22Rv1 (cell line): ENCODE measurements around the gene ZNF385D.

ENCODE experiments used
- CTCF ChIP-seq: fragments of 450-650 bp; IDR thresholded peaks from 2 replicates; pipeline ENCODE4 v1.5.1; 2017; ENCODE audit warnings: mild to moderate bottlenecking
- ZFX ChIP-seq: fragments of 450-650 bp; IDR thresholded peaks from 2 replicates; pipeline ENCODE4 v1.6.1; 2017; ENCODE audit warnings: antibody characterized with exemption, borderline replicate concordance

DNA sequence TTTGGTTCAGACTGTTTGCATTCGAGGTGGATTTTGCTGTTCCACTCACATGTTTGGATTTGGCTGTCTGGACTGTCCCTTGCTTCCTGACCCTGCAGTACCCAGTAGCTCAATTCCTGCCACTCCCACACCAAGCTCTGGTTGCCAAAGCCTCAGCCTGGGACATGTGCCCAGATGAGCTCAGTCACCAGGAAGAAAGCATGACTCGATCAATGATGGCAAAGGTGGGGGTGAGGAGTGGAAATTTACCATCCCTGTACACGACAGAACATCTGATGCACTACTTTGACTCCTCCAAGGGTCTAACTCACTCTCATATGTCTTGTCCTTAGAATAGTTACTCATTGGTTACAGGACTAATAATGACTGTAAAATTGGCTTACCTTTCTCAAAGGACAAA is 45.2 kb downstream of the ZNF385D start:
- TF ChIP-seq CTCF (no peak), ZFX (no peak)
